GM12892 (cell line): ENCODE measurements around the gene LLGL1.

Source experiments
- POLR2AphosphoS5 ChIP-seq: IDR thresholded peaks from 2 replicates; pipeline ENCODE4 v1.6.1; 2011; ENCODE audit warnings: low read depth, low read length, control low read depth
- TAF1 ChIP-seq: IDR thresholded peaks from 2 replicates; pipeline ENCODE4 v1.6.1; 2011; ENCODE audit warnings: low read depth, mild to moderate bottlenecking, control low read depth, low read length, borderline replicate concordance

DNA sequence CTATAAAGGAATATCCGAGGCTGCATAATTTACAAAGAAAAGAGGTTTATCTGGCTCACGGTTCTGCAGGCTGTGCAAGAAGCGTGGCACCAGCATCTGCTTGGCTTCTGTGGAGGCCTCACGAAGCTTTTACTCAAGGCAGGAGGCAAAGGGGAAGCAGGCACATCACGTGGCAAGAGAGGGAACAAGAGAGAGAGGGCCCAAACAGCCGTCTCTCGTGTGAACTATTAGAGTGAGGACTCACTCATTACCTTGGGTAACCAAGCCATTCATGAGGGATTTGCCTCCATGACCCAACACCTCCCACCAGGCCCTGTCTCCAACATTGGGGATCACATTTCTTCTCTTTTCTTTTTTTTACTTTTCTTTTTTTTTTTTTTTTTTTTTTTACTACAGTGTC lies 49.3 kb upstream of the LLGL1 start:
- TF ChIP-seq TAF1 (no peak), POLR2AphosphoS5 (no peak)
